LHCN-M2 (cell line): ENCODE data around the gene RACGAP1. TPM values are rescaled to one million over a fixed set of nuclear protein-coding genes. Genes with fewer than 3 reads are reported as not detected.
A peak's percentile ranks its signal among the peaks of the same experiment; 100 is the strongest.

ENCODE experiments used
- DNase-seq: peaks from one replicate; pipeline ENCODE4 v3.0.0-alpha.2; 2012; ENCODE audit warnings: low read depth
- total RNA-seq: library from RNA; depleted of rRNA; stranded (reverse); fragments of >200 nt; gene quantifications from 2 replicates; pipeline ENCODE4 v1.2.3, GENCODE V29; 2014

Gene RACGAP1
- total RNA-seq, 1 experiment from 2014 or later: 177 TPM

- peak; percentile 61 for DNase-seq
These were observed 31.9 kb upstream of the RACGAP1 start, which contains the start of gene ASIC1 for GRCh38 chr12:50057000-50057841. Gene ASIC1 (plus strand): TSS chr12:50057596. CDS start chr12:50058767, 1,171 bp downstream.

- no peak for DNase-seq
These were observed 31.3 kb upstream of the RACGAP1 start for GRCh38 chr12:50056639-50056976.

GRCh38 chr12:50055831-50056638 is 30.7 kb upstream of the RACGAP1 start:
- peak; percentile 17 for DNase-seq

- DNase-seq: no peak
These were observed 28.3 kb upstream of the RACGAP1 start for GRCh38 chr12:50053583-50053982.

- DNase-seq: no peak
These were observed 27.7 kb upstream of the RACGAP1 start for GRCh38 chr12:50052964-50053363.

- no peak for DNase-seq
These were observed 27.2 kb upstream of the RACGAP1 start for GRCh38 chr12:50052544-50052943.

GRCh38 chr12:50051101-50051806 is 26.0 kb upstream of the RACGAP1 start:
- no peak for DNase-seq

- no peak for DNase-seq
These were observed 25.3 kb upstream of the RACGAP1 start for GRCh38 chr12:50050410-50051098.

- DNase-seq: no peak
These were observed 24.8 kb upstream of the RACGAP1 start for GRCh38 chr12:50050119-50050385.

- DNase-seq: no peak
These were observed 24.2 kb upstream of the RACGAP1 start for GRCh38 chr12:50049254-50050118.

- no peak for DNase-seq
These were observed 22.5 kb upstream of the RACGAP1 start for GRCh38 chr12:50047693-50048250.

- no peak for DNase-seq
These were observed 18.6 kb upstream of the RACGAP1 start for GRCh38 chr12:50043854-50044253.

- DNase-seq: no peak
These were observed 18.0 kb upstream of the RACGAP1 start for GRCh38 chr12:50043308-50043707.

GRCh38 chr12:50042693-50043092 is 17.4 kb upstream of the RACGAP1 start:
- DNase-seq: no peak

GRCh38 chr12:50041962-50042361 is 16.7 kb upstream of the RACGAP1 start:
- no peak for DNase-seq

GRCh38 chr12:50041062-50041860 is 16.0 kb upstream of the RACGAP1 start:
- no peak for DNase-seq

- no peak for DNase-seq
These were observed 15.4 kb upstream of the RACGAP1 start for GRCh38 chr12:50040657-50041056.

- DNase-seq: peak; percentile 75
These were observed 14.0 kb upstream of the RACGAP1 start for GRCh38 chr12:50039151-50039835.

GRCh38 chr12:50038336-50038735 is 13.0 kb upstream of the RACGAP1 start:
- no peak for DNase-seq
